Omental fat pad (tissue), 4 donors: Measurements from ENCODE around the gene PDLIM1. TPM values are rescaled to one million over a fixed set of nuclear protein-coding genes. Genes with fewer than 3 reads are reported as not detected.

Source experiments
- ATAC-seq: fragments of 150-250 bp; one replicate; pipeline ENCODE4 v1.9.1; 2016; ENCODE audit warnings: mild to moderate bottlenecking, moderate library complexity; ENCODE audit not compliant: low FRiP score
- DNase-seq: peaks from one replicate; pipeline ENCODE4 v3.0.0-alpha.2; 2019; ENCODE audit warnings: low spot score
- total RNA-seq, 4 donors: library from RNA; depleted of rRNA; stranded (reverse); fragments of >200 nt; gene quantifications; one replicate each; pipeline ENCODE4 v1.1.0, GENCODE V29; 2016
- TF ChIP-seq, protein P1 (sequence below), 3 donors: fragments of 450-650 bp; IDR thresholded peaks; one replicate each; pipeline ENCODE4 v1.5.1; 2016 to 2017; ENCODE audit warnings: antibody characterized with exemption in 3 of 3, mild to moderate bottlenecking in 3 of 3, moderate library complexity in 2 of 3

Gene PDLIM1
- total RNA-seq, 4 donors from 2014 or later = 85.6 to 175 (median 122) TPM

DNA sequence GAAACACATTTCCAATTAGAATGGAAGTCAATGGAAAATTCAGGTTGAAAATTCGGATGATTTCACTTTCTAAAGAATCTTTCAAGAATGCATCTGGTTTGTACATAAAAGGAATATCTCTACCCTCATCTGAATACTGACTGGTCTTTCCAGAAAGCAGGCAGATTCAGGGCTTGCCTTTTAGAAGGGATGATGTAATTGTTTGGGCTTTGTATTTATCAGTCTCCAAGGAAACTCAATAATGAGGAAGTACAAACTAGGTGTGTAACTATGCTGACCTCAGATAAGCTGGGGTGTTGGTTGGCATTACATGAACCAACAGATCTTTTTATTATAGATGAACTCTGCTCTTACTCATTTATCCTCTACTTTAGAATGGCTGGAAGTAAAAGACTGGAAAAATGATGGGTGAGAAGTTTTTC, 24.1 kb downstream of the PDLIM1 start:
- DNase-seq = no peak
- ATAC-seq = peak; percentile 74
- TF ChIP-seq, protein P1, sequence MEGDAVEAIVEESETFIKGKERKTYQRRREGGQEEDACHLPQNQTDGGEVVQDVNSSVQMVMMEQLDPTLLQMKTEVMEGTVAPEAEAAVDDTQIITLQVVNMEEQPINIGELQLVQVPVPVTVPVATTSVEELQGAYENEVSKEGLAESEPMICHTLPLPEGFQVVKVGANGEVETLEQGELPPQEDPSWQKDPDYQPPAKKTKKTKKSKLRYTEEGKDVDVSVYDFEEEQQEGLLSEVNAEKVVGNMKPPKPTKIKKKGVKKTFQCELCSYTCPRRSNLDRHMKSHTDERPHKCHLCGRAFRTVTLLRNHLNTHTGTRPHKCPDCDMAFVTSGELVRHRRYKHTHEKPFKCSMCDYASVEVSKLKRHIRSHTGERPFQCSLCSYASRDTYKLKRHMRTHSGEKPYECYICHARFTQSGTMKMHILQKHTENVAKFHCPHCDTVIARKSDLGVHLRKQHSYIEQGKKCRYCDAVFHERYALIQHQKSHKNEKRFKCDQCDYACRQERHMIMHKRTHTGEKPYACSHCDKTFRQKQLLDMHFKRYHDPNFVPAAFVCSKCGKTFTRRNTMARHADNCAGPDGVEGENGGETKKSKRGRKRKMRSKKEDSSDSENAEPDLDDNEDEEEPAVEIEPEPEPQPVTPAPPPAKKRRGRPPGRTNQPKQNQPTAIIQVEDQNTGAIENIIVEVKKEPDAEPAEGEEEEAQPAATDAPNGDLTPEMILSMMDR (IDR thresholded peaks at IDR 0.05) = no peak

DNA sequence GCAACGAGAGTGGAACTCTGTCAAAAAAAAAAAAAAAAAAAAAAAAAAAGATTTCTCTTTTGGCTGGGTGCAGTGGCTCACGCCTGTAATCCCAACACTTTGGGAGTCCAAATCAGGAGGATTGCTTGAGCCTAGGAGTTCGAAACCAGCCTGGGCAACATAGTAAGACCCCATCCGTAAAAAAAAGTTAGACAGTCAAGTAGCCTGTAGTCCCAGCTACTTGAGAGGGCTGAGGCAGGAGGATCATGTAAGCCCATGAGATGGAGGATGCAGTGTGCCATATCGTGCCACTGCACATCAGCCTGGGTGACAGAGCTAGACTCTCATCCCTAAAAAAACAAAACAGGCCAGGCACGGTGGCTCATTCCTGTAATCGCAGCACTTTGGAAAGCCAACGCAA, 25.2 kb downstream of the PDLIM1 start:
- TF ChIP-seq, protein P1 (IDR thresholded peaks at IDR 0.05) = no peak
- ATAC-seq (no peak), DNase-seq (no peak)

DNA sequence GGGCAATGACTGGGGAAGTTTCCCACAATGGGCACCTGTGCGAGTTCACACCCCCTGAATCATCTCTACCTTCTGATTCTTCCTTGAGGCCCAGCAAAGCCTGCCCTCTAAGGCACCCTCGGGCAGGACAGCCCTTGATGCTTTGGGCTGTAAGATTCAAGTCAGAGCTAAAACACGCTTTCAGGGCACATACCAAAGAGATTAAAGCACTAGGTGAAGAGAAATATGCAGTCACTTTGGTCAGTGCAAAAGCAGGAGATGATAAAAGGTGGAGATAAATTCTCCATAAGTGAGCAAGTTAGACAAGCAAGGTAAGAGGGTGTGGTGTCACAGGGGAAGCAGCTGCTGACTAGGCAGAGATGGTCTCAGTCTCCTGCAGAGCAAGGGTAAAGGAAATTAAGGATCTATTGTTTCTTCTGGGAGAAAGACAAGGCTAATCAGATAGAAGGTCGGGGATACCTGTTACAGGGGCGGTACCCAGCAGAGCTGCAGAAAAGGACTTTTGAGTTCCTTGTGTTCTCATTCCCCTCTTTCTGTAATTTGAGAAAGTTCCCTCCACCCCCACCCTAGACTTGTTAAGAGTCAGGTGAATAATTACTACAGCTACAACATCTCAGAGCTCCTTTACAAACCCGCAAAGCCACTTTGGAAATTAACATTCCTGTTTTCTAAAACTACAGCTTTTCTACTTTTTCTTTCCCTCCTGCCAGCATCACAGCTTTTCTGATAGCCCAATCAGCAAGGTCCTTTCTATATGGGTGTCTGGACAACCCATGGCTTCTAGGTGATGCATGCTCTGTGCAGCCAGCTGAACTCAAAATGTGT, 26.4 kb downstream of the PDLIM1 start:
- TF ChIP-seq, protein P1 (IDR thresholded peaks at IDR 0.05) = no peak
- no peak for DNase-seq
- ATAC-seq = no peak

DNA sequence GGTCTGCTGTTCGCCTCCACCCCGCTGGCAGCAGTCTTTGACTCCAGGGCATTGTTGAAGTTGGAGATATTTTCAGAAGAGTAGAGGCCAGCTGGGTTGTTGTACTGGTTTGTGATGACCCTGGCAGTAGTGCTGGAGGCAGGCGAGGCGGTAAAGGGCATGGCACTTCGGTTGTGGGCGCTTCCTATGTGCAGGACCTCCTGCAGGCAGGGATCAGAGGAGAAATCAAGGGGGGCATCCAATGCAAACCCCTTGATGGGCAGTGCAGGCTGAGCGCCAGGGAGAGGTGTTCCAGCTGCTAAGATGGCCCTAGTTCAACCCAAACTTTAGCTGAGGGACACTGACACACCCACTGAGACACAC, 27.0 kb downstream of the PDLIM1 start:
- DNase-seq (no peak), ATAC-seq (no peak)
- TF ChIP-seq, protein P1 (IDR thresholded peaks at IDR 0.05) = no peak

DNA sequence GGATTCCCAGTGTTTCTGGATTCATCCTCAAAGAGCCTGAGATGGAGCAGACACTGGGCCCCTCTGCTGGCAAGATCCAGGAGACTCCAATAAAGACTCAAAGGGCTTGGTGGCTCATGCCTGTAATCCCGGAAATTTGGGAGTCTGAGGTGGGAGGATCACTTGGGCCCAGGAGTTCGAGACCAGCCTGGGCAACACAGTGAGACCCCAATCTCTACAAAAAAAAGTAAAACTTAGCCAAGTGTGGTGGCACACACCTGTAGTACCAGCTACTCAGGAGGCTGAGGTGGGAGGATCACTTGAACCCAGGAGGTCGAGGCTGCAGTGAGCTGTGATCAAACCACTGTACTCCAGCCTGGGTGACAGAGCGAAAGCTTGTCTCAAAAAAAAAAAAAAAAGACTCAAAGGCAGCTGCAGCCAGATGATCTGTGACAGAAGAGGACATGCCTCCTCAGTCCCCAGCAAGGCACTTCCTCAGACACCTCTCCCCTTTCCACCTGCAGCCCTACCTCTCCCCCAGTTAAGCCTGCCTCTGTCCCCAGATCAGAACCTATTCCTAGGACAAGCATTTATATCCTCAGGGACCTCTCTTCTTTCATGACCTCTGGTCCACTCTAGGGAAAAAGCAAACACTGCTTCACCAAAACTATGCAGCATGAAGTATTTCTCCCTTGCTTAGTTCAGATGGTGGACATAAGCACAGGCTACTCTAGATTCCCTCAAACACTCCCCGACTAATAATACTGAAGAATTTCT, 27.9 kb downstream of the PDLIM1 start:
- DNase-seq (no peak), ATAC-seq (no peak)
- TF ChIP-seq, protein P1 (IDR thresholded peaks at IDR 0.05) = no peak

DNA sequence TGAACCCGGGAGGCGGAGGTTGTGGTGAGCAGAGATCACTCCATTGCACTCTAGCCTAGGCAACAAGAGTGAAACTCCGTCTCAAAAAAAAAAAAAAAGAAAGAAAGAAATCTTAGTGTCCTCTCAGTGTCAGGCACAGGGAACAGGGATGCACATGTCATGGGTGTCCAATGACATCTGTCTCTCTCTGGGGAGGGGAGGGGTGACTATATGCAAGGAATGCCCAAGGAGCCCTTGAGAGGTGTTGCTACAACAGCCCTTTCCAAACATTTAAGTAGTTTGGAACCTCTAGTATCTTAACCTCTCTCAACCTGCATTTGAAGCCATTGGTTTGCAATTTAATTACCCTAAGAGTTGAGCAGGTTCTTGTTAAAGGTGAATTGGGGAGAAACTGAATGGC, 28.9 kb downstream of the PDLIM1 start:
- ATAC-seq (no peak), DNase-seq (no peak)

More for the DNA sequence above, 28.9 kb downstream of the PDLIM1 start:
- TF ChIP-seq, protein P1 (IDR thresholded peaks at IDR 0.05) = no peak
